GM13976 (cell line): Measurements from ENCODE around the gene KCNAB1.

Experiments
- DNase-seq: peaks from one replicate; pipeline ENCODE4 v3.0.0; 2012; ENCODE audit warnings: low spot score
- in situ Hi-C: fragments of 300-500 bp; cut with MboI; formaldehyde crosslinking; loops from one replicate; pipeline ENCODE4 v1.12.0; 2022; ENCODE audit warnings: low sequenced_read_pairs, mixed read lengths, inconsistent platforms; ENCODE audit not compliant: unreplicated experiment
- TF ChIP-seq, protein P1 (sequence below): IDR thresholded peaks from 2 replicates; pipeline ENCODE4 v1.5.1; 2012; ENCODE audit warnings: borderline replicate concordance, mild to moderate bottlenecking; ENCODE audit not compliant: insufficient read depth; ENCODE audit errors: extremely low read depth, missing control alignments, control extremely low read depth

KCNAB1 gene

DNA sequence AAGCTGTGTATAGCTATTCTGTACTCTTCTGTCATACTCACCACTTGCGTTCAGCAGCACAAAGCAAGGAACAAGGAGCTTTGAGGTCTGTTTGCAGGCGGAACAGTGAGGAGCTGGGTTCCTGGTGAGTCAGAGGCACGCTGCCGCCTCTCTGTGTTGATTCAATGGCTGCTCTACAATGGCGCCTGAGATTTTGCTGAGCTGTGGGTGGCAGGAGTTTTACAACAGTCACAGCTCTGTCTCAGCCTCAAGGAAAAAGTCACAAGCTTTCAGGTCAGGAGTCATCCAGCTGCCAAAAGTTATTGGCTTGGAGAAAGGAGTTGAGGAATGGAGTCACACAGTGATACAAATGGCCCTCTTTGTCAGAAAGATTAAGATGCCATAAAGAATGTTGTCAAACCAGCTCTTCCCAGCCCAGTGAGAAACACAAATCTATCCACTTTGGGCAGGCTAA lies 336.4 kb downstream of the KCNAB1 start:
- DNase-seq, result no peak
- TF ChIP-seq, protein P1, sequence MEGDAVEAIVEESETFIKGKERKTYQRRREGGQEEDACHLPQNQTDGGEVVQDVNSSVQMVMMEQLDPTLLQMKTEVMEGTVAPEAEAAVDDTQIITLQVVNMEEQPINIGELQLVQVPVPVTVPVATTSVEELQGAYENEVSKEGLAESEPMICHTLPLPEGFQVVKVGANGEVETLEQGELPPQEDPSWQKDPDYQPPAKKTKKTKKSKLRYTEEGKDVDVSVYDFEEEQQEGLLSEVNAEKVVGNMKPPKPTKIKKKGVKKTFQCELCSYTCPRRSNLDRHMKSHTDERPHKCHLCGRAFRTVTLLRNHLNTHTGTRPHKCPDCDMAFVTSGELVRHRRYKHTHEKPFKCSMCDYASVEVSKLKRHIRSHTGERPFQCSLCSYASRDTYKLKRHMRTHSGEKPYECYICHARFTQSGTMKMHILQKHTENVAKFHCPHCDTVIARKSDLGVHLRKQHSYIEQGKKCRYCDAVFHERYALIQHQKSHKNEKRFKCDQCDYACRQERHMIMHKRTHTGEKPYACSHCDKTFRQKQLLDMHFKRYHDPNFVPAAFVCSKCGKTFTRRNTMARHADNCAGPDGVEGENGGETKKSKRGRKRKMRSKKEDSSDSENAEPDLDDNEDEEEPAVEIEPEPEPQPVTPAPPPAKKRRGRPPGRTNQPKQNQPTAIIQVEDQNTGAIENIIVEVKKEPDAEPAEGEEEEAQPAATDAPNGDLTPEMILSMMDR, result no peak
- in situ Hi-C loops, result no loop called here

DNA sequence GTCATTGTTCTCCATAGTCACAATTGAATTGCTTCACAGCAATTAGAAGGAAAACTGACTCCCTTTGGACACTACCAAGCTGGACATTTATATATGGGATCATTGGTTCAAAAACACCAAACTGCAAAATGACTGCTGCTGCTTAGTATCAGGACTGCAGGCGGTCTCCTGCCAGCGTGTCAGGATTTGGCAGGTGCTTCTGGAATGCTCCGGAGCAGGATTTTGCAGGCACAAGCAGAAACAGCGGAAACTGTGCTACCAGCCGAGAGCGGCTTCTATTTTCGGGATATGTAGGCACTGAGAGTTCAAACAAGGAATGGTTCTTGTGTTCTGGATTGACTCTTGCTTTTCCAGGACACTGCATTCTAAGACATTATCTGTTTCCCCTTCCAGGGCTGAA lies 339.1 kb downstream of the KCNAB1 start:
- DNase-seq, result no peak
- in situ Hi-C loops, result no loop called here
- TF ChIP-seq, protein P1, result no peak

DNA sequence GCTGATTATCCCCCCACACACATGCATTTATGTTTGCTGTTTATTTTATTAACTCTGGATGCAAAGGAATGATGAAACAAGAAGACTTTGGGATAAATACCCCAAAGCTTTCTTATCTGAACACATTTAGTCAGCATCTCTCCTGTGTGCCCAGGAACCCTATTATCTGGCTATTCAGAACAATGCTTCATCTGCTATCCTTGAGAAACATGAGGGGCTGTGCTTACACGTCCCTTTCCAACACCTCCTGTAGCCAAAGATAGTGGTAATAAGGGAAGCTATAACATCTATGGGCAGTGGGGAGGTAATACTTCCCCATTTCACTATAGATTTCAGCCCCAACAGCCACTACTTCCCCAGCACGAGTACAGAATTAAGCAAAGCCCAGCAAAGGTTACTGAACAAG lies 339.8 kb downstream of the KCNAB1 start:
- no peak for DNase-seq
- TF ChIP-seq, protein P1, result no peak
- in situ Hi-C loops, result no loop called here

DNA sequence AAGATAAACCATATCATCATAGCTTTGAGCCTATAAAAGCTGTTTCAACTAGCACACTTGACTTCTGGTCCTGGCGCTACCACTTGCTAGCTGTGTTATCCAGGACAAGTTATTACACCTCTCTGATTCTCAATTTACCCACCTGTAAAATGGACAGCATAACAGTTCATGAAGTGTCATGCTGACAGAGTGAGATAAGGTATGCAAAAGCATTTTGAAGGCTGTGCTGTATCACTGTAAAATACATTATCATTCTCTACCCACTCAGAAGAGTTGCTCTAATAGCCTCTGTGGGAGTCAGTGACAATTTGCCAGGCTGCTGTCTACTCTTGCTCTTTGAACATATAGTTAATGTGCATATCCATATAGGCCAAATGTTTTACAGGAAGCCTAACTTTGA lies 341.5 kb downstream of the KCNAB1 start:
- DNase-seq, result no peak
- in situ Hi-C loops, result no loop called here

DNA sequence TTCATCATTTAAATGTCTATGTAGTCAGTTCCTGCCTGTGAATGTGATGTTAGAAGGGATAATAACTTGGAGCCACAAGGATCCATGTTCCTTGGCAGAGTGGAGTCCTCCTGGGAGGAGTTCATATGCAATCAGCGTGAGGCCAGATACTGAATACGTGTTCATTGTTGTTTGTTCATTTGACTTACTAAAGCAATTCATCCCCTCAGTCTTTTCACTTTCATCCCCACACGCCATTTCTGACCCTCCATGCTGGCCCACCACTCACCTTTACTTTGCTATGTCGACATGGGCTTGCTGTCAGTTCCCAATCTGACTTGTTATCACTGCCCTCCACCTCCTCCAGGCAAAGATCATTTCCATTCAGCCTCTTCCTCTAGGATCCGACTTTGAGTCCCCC lies 342.7 kb downstream of the KCNAB1 start:
- in situ Hi-C loops, result no loop called here
- TF ChIP-seq, protein P1, result no peak
- DNase-seq, result no peak

More for the DNA sequence above, 341.5 kb downstream of the KCNAB1 start:
- TF ChIP-seq, protein P1, result no peak

DNA sequence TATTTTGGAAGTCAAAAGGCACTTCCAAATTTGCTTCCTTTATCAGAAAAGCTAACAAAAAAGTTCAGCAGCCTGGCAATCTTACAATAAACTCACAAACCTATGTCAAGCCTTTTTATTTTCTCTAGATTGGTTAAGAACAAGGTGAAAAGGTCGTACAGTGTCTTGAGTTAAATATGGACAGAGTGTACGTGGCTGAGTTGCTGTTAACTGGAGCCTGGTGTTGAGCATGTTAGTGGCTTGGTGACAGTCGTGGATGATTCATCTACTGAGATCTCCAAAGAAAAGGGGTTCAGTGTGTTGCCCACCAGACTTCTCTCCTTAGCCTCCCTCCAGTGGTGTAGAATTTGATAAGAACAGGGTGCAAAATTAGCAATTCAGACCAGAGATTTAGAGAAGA lies 344.8 kb downstream of the KCNAB1 start:
- DNase-seq, result no peak
- TF ChIP-seq, protein P1, result no peak
- in situ Hi-C loops, result no loop called here

DNA sequence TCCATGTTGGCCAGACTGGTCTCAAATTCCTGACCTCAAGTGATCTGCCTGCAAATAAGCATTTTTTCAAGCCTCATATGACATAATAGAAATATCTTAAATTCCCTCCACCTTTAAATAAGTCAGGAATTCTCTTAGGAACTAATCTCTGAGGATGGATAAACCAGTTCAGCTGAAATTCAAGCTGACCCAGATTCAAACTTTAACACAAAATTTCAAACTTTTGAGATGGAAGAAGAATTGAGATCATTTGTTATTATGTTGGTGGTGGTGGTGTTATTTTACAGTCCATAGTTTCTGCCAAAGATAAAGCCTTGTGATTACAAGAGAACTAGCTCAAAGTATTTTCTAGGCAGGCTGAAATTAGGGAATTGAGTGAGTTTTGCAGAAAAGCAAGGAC lies 349.1 kb downstream of the KCNAB1 start:
- in situ Hi-C loops, result no loop called here
- TF ChIP-seq, protein P1, result no peak
- no peak for DNase-seq
